ENCODE results near the gene SMYD3.

SMYD3 gene

GRCh38 chr1:246232126-246232525 is 275.0 kb downstream of the SMYD3 start:
- no peaks in the 10 kb centered on the region for H3K4me1 ChIP-seq (ENCODE audit: insufficient read depth, low read length)
- no peaks in the 10 kb centered on the region for H4K20me1 ChIP-seq (ENCODE audit: insufficient read depth, low read length)
- TF ChIP-seq CTCF (IDR thresholded peaks at IDR 0.05; ENCODE audit: borderline replicate concordance, extremely low read depth, low read length, poor library complexity, severe bottlenecking) (no peak), EZH2 (IDR thresholded peaks at IDR 0.05; ENCODE audit: borderline replicate concordance, low read depth, low read length, severe bottlenecking) (no peak)
- H2AFZ ChIP-seq (ENCODE audit: low read depth, low read length): no peak overlapping the region
- H3K4me2 ChIP-seq (ENCODE audit: insufficient read depth, low read length): no peak overlapping the region
- H3K9ac ChIP-seq (ENCODE audit: low read depth, low read length): no peak overlapping the region
- ATAC-seq (ENCODE audit: insufficient read depth, low read depth) (no peak), DNase-seq (no peak)
- no peaks in the 10 kb centered on the region for H3K79me2 ChIP-seq (ENCODE audit: insufficient read depth, low read length)
- H3K9me3 ChIP-seq (ENCODE audit: insufficient read depth, low read length, severe bottlenecking): no peaks in the 10 kb centered on the region
- H3K27ac ChIP-seq (ENCODE audit: low read length): no peak overlapping the region
- no peak overlapping the region for H3K4me3 ChIP-seq (ENCODE audit: low read depth in 1 of 2, low read length in 2 of 2)
- no peaks in the 10 kb centered on the region for H3K27me3 ChIP-seq (ENCODE audit: insufficient read depth, low read length, poor library complexity)
- H3K36me3 ChIP-seq (ENCODE audit: insufficient read depth, low read length): no peaks in the 10 kb centered on the region

GRCh38 chr1:246226041-246226440 is 281.0 kb downstream of the SMYD3 start:
- TF ChIP-seq EZH2 (IDR thresholded peaks at IDR 0.05; ENCODE audit: borderline replicate concordance, low read depth, low read length, severe bottlenecking) (no peak), CTCF (IDR thresholded peaks at IDR 0.05; ENCODE audit: borderline replicate concordance, extremely low read depth, low read length, poor library complexity, severe bottlenecking) (no peak)
- Histone ChIP-seq H3K9me3 (ENCODE audit: insufficient read depth, low read length, severe bottlenecking) (peaks cover 10% of the 10 kb centered on the region), H3K79me2 (ENCODE audit: insufficient read depth, low read length) (no peaks in the 10 kb centered on the region), H4K20me1 (ENCODE audit: insufficient read depth, low read length) (no peaks in the 10 kb centered on the region), H3K9ac (ENCODE audit: low read depth, low read length) (no peak overlapping the region), H3K4me3 (ENCODE audit: low read depth in 1 of 2, low read length in 2 of 2) (no peak overlapping the region), H2AFZ (ENCODE audit: low read depth, low read length) (no peak overlapping the region), H3K27me3 (ENCODE audit: insufficient read depth, low read length, poor library complexity) (no peaks in the 10 kb centered on the region), H3K36me3 (ENCODE audit: insufficient read depth, low read length) (peaks cover 7% of the 10 kb centered on the region; the same call in 1 of the 2 replicates), H3K4me2 (ENCODE audit: insufficient read depth, low read length) (no peak overlapping the region), H3K27ac (ENCODE audit: low read length) (no peak overlapping the region), H3K4me1 (ENCODE audit: insufficient read depth, low read length) (no peaks in the 10 kb centered on the region)
- DNase-seq (no peak), ATAC-seq (ENCODE audit: insufficient read depth, low read depth) (no peak)

- H3K9ac ChIP-seq (ENCODE audit: low read depth, low read length): no peak overlapping the region
- DNase-seq: no peak
- no peak overlapping the region for H2AFZ ChIP-seq (ENCODE audit: low read depth, low read length)
- H3K4me1 ChIP-seq (ENCODE audit: insufficient read depth, low read length): peaks cover 19% of the 10 kb centered on the region
- no peaks in the 10 kb centered on the region for H3K27me3 ChIP-seq (ENCODE audit: insufficient read depth, low read length, poor library complexity)
- no peak overlapping the region for H3K4me3 ChIP-seq (ENCODE audit: low read depth in 1 of 2, low read length in 2 of 2)
- H3K79me2 ChIP-seq (ENCODE audit: insufficient read depth, low read length): no peaks in the 10 kb centered on the region
- peaks cover 18% of the 10 kb centered on the region for H3K9me3 ChIP-seq (ENCODE audit: insufficient read depth, low read length, severe bottlenecking)
- H3K27ac ChIP-seq (ENCODE audit: low read length): no peak overlapping the region
- no peak for TF ChIP-seq EZH2 (IDR thresholded peaks at IDR 0.05; ENCODE audit: borderline replicate concordance, low read depth, low read length, severe bottlenecking)
- TF ChIP-seq CTCF (IDR thresholded peaks at IDR 0.05; ENCODE audit: borderline replicate concordance, extremely low read depth, low read length, poor library complexity, severe bottlenecking): no peak
- no peak for ATAC-seq (ENCODE audit: insufficient read depth, low read depth)
- H3K4me2 ChIP-seq (ENCODE audit: insufficient read depth, low read length): no peak overlapping the region
- no peaks in the 10 kb centered on the region for H4K20me1 ChIP-seq (ENCODE audit: insufficient read depth, low read length)
- H3K36me3 ChIP-seq (ENCODE audit: insufficient read depth, low read length): peaks cover 14% of the 10 kb centered on the region
Observed at GRCh38 chr1:246221485-246222255, 285.4 kb downstream of the SMYD3 start.

Data from DND-41 (cell line).